ENCODE results near the gene CD109.

The CD109 gene

GRCh38 chr6:73653571-73654424 lies 42.2 kb upstream of the CD109 start, which contains the start of gene SLC17A5:
Gene SLC17A5, minus strand, starts transcription at chr6:73653992. Its CDS starts 106 bp downstream, at chr6:73653886.
- no peak within 1 kb of the TSS for H4K91ac ChIP-seq (ENCODE audit: low read depth, low read length, poor library complexity)
- no peak within 1 kb of the TSS for H2BK120ac ChIP-seq (ENCODE audit: low read depth, low read length)
- H3K79me1 ChIP-seq (ENCODE audit: low read depth, low read length) = peaks cover 1% of the 10 kb centered on the region
- H3K9ac ChIP-seq (ENCODE audit: low read depth, low read length, poor library complexity) = peak within 1 kb of the TSS; percentile 90
- no peak within 1 kb of the TSS for H2BK12ac ChIP-seq (ENCODE audit: low read length)
- H3K23ac ChIP-seq (ENCODE audit: low read depth, low read length, poor library complexity) = peak within 1 kb of the TSS; percentile 85
- peaks cover 0 to 2% of the 10 kb centered on the region in 2 donors for H3K36me3 ChIP-seq (replicated peaks in 1 of 2; ENCODE audit: control insufficient read depth in 2 of 2, insufficient read depth in 2 of 2, low read length in 2 of 2)
- peak within 1 kb of the TSS; percentile 63 for H3K27ac ChIP-seq (replicated peaks; ENCODE audit: low read length)
- H3K18ac ChIP-seq (ENCODE audit: low read length) = peak within 1 kb of the TSS; percentile 98
- H3K9me3 ChIP-seq (replicated peaks in 1 of 2; ENCODE audit: control insufficient read depth in 2 of 2, insufficient read depth in 1 of 2, low read depth in 1 of 2, low read length in 2 of 2) = no peaks in the 10 kb centered on the region
- no peak within 1 kb of the TSS for H4K8ac ChIP-seq (ENCODE audit: low read depth, low read length)
- H2AK5ac ChIP-seq (ENCODE audit: low read depth, low read length) = no peak within 1 kb of the TSS
- H3K4me1 ChIP-seq (ENCODE audit: control insufficient read depth in 2 of 2, insufficient read depth in 1 of 2, low read depth in 1 of 2, low read length in 2 of 2) = peaks cover 3 to 7% of the 10 kb centered on the region in 2 donors
- WGBS, 2 donors (ENCODE audit: extremely low coverage in 2 of 2, insufficient read length in 2 of 2, insufficient replicate concordance in 1 of 2) = no CpG with 5 or more reads among the region's 90 CpGs
- peak within 1 kb of the TSS; percentile 89 for H3K14ac ChIP-seq (ENCODE audit: low read length)
- peak within 1 kb of the TSS; percentile 100 for H2AFZ ChIP-seq (ENCODE audit: low read length)
- H3K4me3 ChIP-seq (ENCODE audit: low read length in 2 of 2) = peak within 1 kb of the TSS; percentile 96 to 98
- H3K4me2 ChIP-seq (ENCODE audit: insufficient read depth, low read length, poor library complexity, severe bottlenecking) = peak within 1 kb of the TSS; percentile 79
- DNase-seq (ENCODE audit: low spot score) = peak; percentile 89
- H3K27me3 ChIP-seq (ENCODE audit: control insufficient read depth in 3 of 3, insufficient read depth in 3 of 3, low read depth in 1 of 3, low read length in 3 of 3) = no peaks in the 10 kb centered on the region
- H2BK15ac ChIP-seq (ENCODE audit: low read length) = peak within 1 kb of the TSS; percentile 92
- no peak within 1 kb of the TSS for H2BK5ac ChIP-seq (ENCODE audit: low read length)
- H3K4ac ChIP-seq (ENCODE audit: low read length) = no peak within 1 kb of the TSS

GRCh38 chr6:73655341-73655917 lies 40.6 kb upstream of the CD109 start:
- Histone ChIP-seq H3K9me3 (replicated peaks in 1 of 2; ENCODE audit: control insufficient read depth in 2 of 2, insufficient read depth in 1 of 2, low read depth in 1 of 2, low read length in 2 of 2) (no peaks in the 10 kb centered on the region), H3K4me3 (ENCODE audit: low read length in 2 of 2) (no peak overlapping the region), H2BK15ac (ENCODE audit: low read length) (no peak overlapping the region), H3K79me1 (ENCODE audit: low read depth, low read length) (peaks cover 1% of the 10 kb centered on the region), H2AFZ (ENCODE audit: low read length) (no peak overlapping the region), H3K27ac (replicated peaks; ENCODE audit: low read length) (no peak overlapping the region), H3K18ac (ENCODE audit: low read length) (no peak overlapping the region), H3K4me2 (ENCODE audit: insufficient read depth, low read length, poor library complexity, severe bottlenecking) (no peak overlapping the region), H3K4ac (ENCODE audit: low read length) (no peak overlapping the region), H2BK120ac (ENCODE audit: low read depth, low read length) (no peak overlapping the region), H2AK5ac (ENCODE audit: low read depth, low read length) (no peak overlapping the region), H3K27me3 (ENCODE audit: control insufficient read depth in 3 of 3, insufficient read depth in 3 of 3, low read depth in 1 of 3, low read length in 3 of 3) (no peaks in the 10 kb centered on the region), H3K23ac (ENCODE audit: low read depth, low read length, poor library complexity) (no peak overlapping the region), H4K91ac (ENCODE audit: low read depth, low read length, poor library complexity) (no peak overlapping the region), H3K4me1 (ENCODE audit: control insufficient read depth in 2 of 2, insufficient read depth in 1 of 2, low read depth in 1 of 2, low read length in 2 of 2) (peaks cover 3 to 7% of the 10 kb centered on the region in 2 donors), H3K9ac (ENCODE audit: low read depth, low read length, poor library complexity) (no peak overlapping the region), H2BK5ac (ENCODE audit: low read length) (no peak overlapping the region), H2BK12ac (ENCODE audit: low read length) (no peak overlapping the region), H3K36me3 (replicated peaks in 1 of 2; ENCODE audit: control insufficient read depth in 2 of 2, insufficient read depth in 2 of 2, low read length in 2 of 2) (no peaks in the 10 kb centered on the region), H4K8ac (ENCODE audit: low read depth, low read length) (no peak overlapping the region), H3K14ac (ENCODE audit: low read length) (no peak overlapping the region)
- WGBS, 2 donors (ENCODE audit: extremely low coverage in 2 of 2, insufficient read length in 2 of 2, insufficient replicate concordance in 1 of 2) = no CpG with 5 or more reads among the region's 2 CpGs
- DNase-seq (ENCODE audit: low spot score) = no peak

- Histone ChIP-seq H3K14ac (ENCODE audit: low read length) (no peak overlapping the region), H3K9ac (ENCODE audit: low read depth, low read length, poor library complexity) (no peak overlapping the region), H3K79me1 (ENCODE audit: low read depth, low read length) (peaks cover 1% of the 10 kb centered on the region), H3K4me3 (ENCODE audit: low read length in 2 of 2) (no peak overlapping the region), H2AK5ac (ENCODE audit: low read depth, low read length) (no peak overlapping the region), H4K8ac (ENCODE audit: low read depth, low read length) (no peak overlapping the region), H2BK5ac (ENCODE audit: low read length) (no peak overlapping the region), H3K4me2 (ENCODE audit: insufficient read depth, low read length, poor library complexity, severe bottlenecking) (no peak overlapping the region), H2AFZ (ENCODE audit: low read length) (no peak overlapping the region), H2BK15ac (ENCODE audit: low read length) (no peak overlapping the region), H3K27me3 (ENCODE audit: control insufficient read depth in 3 of 3, insufficient read depth in 3 of 3, low read depth in 1 of 3, low read length in 3 of 3) (no peaks in the 10 kb centered on the region), H3K18ac (ENCODE audit: low read length) (no peak overlapping the region), H2BK12ac (ENCODE audit: low read length) (no peak overlapping the region), H3K23ac (ENCODE audit: low read depth, low read length, poor library complexity) (no peak overlapping the region), H3K9me3 (replicated peaks in 1 of 2; ENCODE audit: control insufficient read depth in 2 of 2, insufficient read depth in 1 of 2, low read depth in 1 of 2, low read length in 2 of 2) (no peaks in the 10 kb centered on the region), H4K91ac (ENCODE audit: low read depth, low read length, poor library complexity) (no peak overlapping the region), H3K4ac (ENCODE audit: low read length) (no peak overlapping the region), H3K27ac (replicated peaks; ENCODE audit: low read length) (no peak overlapping the region), H3K4me1 (ENCODE audit: control insufficient read depth in 2 of 2, insufficient read depth in 1 of 2, low read depth in 1 of 2, low read length in 2 of 2) (peaks cover 3 to 7% of the 10 kb centered on the region in 2 donors), H2BK120ac (ENCODE audit: low read depth, low read length) (no peak overlapping the region), H3K36me3 (replicated peaks in 1 of 2; ENCODE audit: control insufficient read depth in 2 of 2, insufficient read depth in 2 of 2, low read length in 2 of 2) (no peaks in the 10 kb centered on the region)
- DNase-seq (ENCODE audit: low spot score) = no peak
- WGBS, 2 donors (ENCODE audit: extremely low coverage in 2 of 2, insufficient read length in 2 of 2, insufficient replicate concordance in 1 of 2) = no CpG with 5 or more reads among the region's 2 CpGs
Measured at GRCh38 chr6:73656531-73657145, 39.4 kb upstream of the CD109 start.

- Histone ChIP-seq H2BK15ac (ENCODE audit: low read length) (no peak overlapping the region), H3K4me3 (ENCODE audit: low read length in 2 of 2) (no peak overlapping the region), H2BK12ac (ENCODE audit: low read length) (no peak overlapping the region), H4K91ac (ENCODE audit: low read depth, low read length, poor library complexity) (no peak overlapping the region), H3K23ac (ENCODE audit: low read depth, low read length, poor library complexity) (no peak overlapping the region), H3K9me3 (replicated peaks in 1 of 2; ENCODE audit: control insufficient read depth in 2 of 2, insufficient read depth in 1 of 2, low read depth in 1 of 2, low read length in 2 of 2) (no peaks in the 10 kb centered on the region), H3K9ac (ENCODE audit: low read depth, low read length, poor library complexity) (no peak overlapping the region), H3K27me3 (ENCODE audit: control insufficient read depth in 3 of 3, insufficient read depth in 3 of 3, low read depth in 1 of 3, low read length in 3 of 3) (no peaks in the 10 kb centered on the region), H4K8ac (ENCODE audit: low read depth, low read length) (no peak overlapping the region), H2AFZ (ENCODE audit: low read length) (no peak overlapping the region), H2BK5ac (ENCODE audit: low read length) (no peak overlapping the region), H3K79me1 (ENCODE audit: low read depth, low read length) (peaks cover 1% of the 10 kb centered on the region), H3K4me2 (ENCODE audit: insufficient read depth, low read length, poor library complexity, severe bottlenecking) (no peak overlapping the region), H3K36me3 (replicated peaks in 1 of 2; ENCODE audit: control insufficient read depth in 2 of 2, insufficient read depth in 2 of 2, low read length in 2 of 2) (no peaks in the 10 kb centered on the region), H3K14ac (ENCODE audit: low read length) (no peak overlapping the region), H2AK5ac (ENCODE audit: low read depth, low read length) (no peak overlapping the region), H2BK120ac (ENCODE audit: low read depth, low read length) (no peak overlapping the region), H3K27ac (replicated peaks; ENCODE audit: low read length) (no peak overlapping the region), H3K4me1 (ENCODE audit: control insufficient read depth in 2 of 2, insufficient read depth in 1 of 2, low read depth in 1 of 2, low read length in 2 of 2) (peaks cover 3 to 7% of the 10 kb centered on the region in 2 donors), H3K18ac (ENCODE audit: low read length) (no peak overlapping the region), H3K4ac (ENCODE audit: low read length) (no peak overlapping the region)
- no peak for DNase-seq (ENCODE audit: low spot score)
- WGBS, 2 donors (ENCODE audit: extremely low coverage in 2 of 2, insufficient read length in 2 of 2, insufficient replicate concordance in 1 of 2) = no CpG with 5 or more reads among the region's 3 CpGs
Measured at GRCh38 chr6:73657201-73657600, 38.8 kb upstream of the CD109 start.
